ENCODE measurements around the gene GPBP1L1.

DNA sequence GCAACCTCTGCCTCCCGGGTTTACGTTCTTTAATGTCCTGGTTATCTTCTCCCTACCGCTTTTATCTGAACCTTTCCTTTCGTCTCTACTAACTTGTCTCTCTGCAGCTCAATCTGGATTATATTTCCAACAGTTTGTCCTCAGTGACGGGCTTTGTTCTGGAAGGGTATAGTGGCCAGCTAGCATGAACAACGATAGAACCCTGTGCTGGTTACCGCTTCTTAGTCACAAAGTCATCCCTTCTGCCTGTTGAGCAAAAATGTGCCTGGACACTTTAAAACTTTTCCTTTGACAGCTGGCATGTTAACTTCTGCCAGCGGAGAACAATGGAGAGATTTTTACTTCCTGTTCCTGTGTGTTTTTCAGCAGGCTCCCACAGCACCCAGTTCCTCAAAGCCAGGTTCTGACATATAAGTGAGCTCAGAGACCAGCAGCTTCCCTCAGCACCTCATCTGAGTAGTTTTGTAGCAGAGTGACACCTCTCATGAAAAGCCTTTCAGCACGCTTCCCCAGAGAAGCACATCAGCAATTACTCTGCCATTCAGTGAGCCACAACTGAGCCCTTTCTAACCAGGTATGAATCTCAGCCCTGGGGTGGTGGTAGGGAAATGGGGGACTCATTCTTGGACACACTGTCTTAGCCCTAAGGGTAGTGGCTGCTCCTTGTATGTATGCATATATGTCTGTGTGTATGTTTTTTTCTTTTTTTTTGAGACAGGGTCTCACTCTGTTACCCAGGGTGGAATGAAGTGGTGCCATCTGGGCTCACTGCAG is 38.9 kb downstream of the GPBP1L1 start:
- no peak for TF ChIP-seq POLR2AphosphoS5 (IDR thresholded peaks at IDR 0.05; ENCODE audit: low read depth)
- TF ChIP-seq, protein P1, sequence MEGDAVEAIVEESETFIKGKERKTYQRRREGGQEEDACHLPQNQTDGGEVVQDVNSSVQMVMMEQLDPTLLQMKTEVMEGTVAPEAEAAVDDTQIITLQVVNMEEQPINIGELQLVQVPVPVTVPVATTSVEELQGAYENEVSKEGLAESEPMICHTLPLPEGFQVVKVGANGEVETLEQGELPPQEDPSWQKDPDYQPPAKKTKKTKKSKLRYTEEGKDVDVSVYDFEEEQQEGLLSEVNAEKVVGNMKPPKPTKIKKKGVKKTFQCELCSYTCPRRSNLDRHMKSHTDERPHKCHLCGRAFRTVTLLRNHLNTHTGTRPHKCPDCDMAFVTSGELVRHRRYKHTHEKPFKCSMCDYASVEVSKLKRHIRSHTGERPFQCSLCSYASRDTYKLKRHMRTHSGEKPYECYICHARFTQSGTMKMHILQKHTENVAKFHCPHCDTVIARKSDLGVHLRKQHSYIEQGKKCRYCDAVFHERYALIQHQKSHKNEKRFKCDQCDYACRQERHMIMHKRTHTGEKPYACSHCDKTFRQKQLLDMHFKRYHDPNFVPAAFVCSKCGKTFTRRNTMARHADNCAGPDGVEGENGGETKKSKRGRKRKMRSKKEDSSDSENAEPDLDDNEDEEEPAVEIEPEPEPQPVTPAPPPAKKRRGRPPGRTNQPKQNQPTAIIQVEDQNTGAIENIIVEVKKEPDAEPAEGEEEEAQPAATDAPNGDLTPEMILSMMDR (IDR thresholded peaks at IDR 0.05; ENCODE audit: insufficient read depth, low read length) = no peak
- TF ChIP-seq, protein P2, sequence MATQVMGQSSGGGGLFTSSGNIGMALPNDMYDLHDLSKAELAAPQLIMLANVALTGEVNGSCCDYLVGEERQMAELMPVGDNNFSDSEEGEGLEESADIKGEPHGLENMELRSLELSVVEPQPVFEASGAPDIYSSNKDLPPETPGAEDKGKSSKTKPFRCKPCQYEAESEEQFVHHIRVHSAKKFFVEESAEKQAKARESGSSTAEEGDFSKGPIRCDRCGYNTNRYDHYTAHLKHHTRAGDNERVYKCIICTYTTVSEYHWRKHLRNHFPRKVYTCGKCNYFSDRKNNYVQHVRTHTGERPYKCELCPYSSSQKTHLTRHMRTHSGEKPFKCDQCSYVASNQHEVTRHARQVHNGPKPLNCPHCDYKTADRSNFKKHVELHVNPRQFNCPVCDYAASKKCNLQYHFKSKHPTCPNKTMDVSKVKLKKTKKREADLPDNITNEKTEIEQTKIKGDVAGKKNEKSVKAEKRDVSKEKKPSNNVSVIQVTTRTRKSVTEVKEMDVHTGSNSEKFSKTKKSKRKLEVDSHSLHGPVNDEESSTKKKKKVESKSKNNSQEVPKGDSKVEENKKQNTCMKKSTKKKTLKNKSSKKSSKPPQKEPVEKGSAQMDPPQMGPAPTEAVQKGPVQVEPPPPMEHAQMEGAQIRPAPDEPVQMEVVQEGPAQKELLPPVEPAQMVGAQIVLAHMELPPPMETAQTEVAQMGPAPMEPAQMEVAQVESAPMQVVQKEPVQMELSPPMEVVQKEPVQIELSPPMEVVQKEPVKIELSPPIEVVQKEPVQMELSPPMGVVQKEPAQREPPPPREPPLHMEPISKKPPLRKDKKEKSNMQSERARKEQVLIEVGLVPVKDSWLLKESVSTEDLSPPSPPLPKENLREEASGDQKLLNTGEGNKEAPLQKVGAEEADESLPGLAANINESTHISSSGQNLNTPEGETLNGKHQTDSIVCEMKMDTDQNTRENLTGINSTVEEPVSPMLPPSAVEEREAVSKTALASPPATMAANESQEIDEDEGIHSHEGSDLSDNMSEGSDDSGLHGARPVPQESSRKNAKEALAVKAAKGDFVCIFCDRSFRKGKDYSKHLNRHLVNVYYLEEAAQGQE (IDR thresholded peaks at IDR 0.05; ENCODE audit: insufficient replicate concordance, low read depth) = no peak

Measured in HL-60 (cell line).